K562 (cell line): ENCODE measurements around the gene WDR83. TPM values are rescaled to one million over a fixed set of nuclear protein-coding genes. Genes with fewer than 3 reads are reported as not detected.

Experiments
- ARID2 ChIP-seq: fragments of 450-650 bp; IDR thresholded peaks from 2 replicates; pipeline ENCODE4 v1.6.1; 2017; ENCODE audit warnings: antibody characterized with exemption, mild to moderate bottlenecking
- CBX2 ChIP-seq: fragments of 200-600 bp; sonication (generic); IDR thresholded peaks from one replicate; pipeline ENCODE4 v1.6.1; 2012; ENCODE audit warnings: mild to moderate bottlenecking, low read length, inconsistent platforms; ENCODE audit not compliant: insufficient read depth, poor library complexity, severe bottlenecking
- CBX3 ChIP-seq, 2 experiments: IDR thresholded peaks; 1 replicate in 1 of 2; 2 replicates in 1 of 2; pipeline ENCODE4 v1.6.1; 2012; ENCODE audit warnings: inconsistent platforms in 2 of 2, low read length in 2 of 2, borderline replicate concordance in 1 of 2, control low read depth in 1 of 2
- CCNT2 ChIP-seq: IDR thresholded peaks from 2 replicates; pipeline ENCODE4 v1.6.1; 2011; ENCODE audit warnings: borderline replicate concordance, low read depth, mild to moderate bottlenecking, moderate library complexity, mixed read lengths, low read length; ENCODE audit not compliant: insufficient read length; ENCODE audit errors: extremely low read depth
- GATAD2B ChIP-seq: fragments of 450-650 bp; IDR thresholded peaks from 2 replicates; pipeline ENCODE4 v1.6.1; 2017; ENCODE audit warnings: mild to moderate bottlenecking, borderline replicate concordance
- HDAC1 ChIP-seq, 2 experiments: fragments of 450-650 bp; IDR thresholded peaks; 2 replicates each; pipeline ENCODE4 v1.6.1; 2016 to 2017; ENCODE audit warnings: inconsistent platforms in 1 of 2, mild to moderate bottlenecking in 1 of 2, moderate library complexity in 1 of 2
- JUNB ChIP-seq: fragments of 450-650 bp; formaldehyde crosslinking; conservative IDR thresholded peaks from 2 replicates; pipeline ENCODE4 v1.4.0; 2020; ENCODE audit warnings: mild to moderate bottlenecking
- L3MBTL2 ChIP-seq: fragments of 450-650 bp; IDR thresholded peaks from 2 replicates; pipeline ENCODE4 v1.6.1; 2016; ENCODE audit warnings: mild to moderate bottlenecking, moderate library complexity
- MCM2 ChIP-seq: fragments of 450-650 bp; IDR thresholded peaks from 2 replicates; pipeline ENCODE4 v1.6.1; 2017; ENCODE audit warnings: low read depth, mild to moderate bottlenecking
- MCM5 ChIP-seq: fragments of 450-650 bp; IDR thresholded peaks from 2 replicates; pipeline ENCODE4 v1.6.1; 2016; ENCODE audit warnings: low read depth
- NFE2 ChIP-seq: IDR thresholded peaks from 2 replicates; pipeline ENCODE4 v1.6.1; 2014; ENCODE audit warnings: antibody characterized with exemption, low read depth
- NFIC ChIP-seq: fragments of 450-650 bp; IDR thresholded peaks from 2 replicates; pipeline ENCODE4 v1.6.1; 2017; ENCODE audit warnings: mild to moderate bottlenecking, inconsistent platforms
- PHF8 ChIP-seq: fragments of 200-600 bp; sonication (generic); IDR thresholded peaks from 2 replicates; pipeline ENCODE4 v1.6.1; 2012; ENCODE audit warnings: mixed run types, mild to moderate bottlenecking, inconsistent platforms, low read length, moderate library complexity, borderline replicate concordance
- PML ChIP-seq: IDR thresholded peaks from 2 replicates; pipeline ENCODE4 v1.6.1; 2012; ENCODE audit warnings: low read length, inconsistent platforms
- PTRF ChIP-seq: fragments of 450-650 bp; IDR thresholded peaks from 2 replicates; pipeline ENCODE4 v1.6.1; 2016; ENCODE audit warnings: mild to moderate bottlenecking, missing genetic modification characterization, missing compliant biosample characterization
- RHOXF2B ChIP-seq: fragments of 250-450 bp; sonication (Bioruptor Pico); conservative IDR thresholded peaks from 2 replicates; pipeline ENCODE4 v1.5.1; 2021
- SAFB ChIP-seq: fragments of 200-400 bp; formaldehyde crosslinking; IDR thresholded peaks from 2 replicates; pipeline ENCODE4 v1.6.1; 2017; ENCODE audit warnings: low read depth, low read length, borderline replicate concordance
- SMARCA5 ChIP-seq: fragments of 450-650 bp; IDR thresholded peaks from 2 replicates; pipeline ENCODE4 v1.6.1; 2016
- SNRNP70 ChIP-seq: fragments of 200-400 bp; formaldehyde crosslinking; optimal IDR thresholded peaks from 2 replicates; pipeline ENCODE3; 2017; ENCODE audit warnings: low read depth, low read length
- ZKSCAN8 ChIP-seq: fragments of 200-800 bp; sonication (Bioruptor generic); IDR thresholded peaks from 2 replicates; pipeline ENCODE4 v1.6.1; 2016; ENCODE audit warnings: missing genetic modification characterization, missing compliant biosample characterization
- ZNF212 ChIP-seq: fragments of 450-650 bp; formaldehyde crosslinking; IDR thresholded peaks from 2 replicates; pipeline ENCODE4 v1.4.0; 2020; ENCODE audit warnings: mild to moderate bottlenecking
- ZNF696 ChIP-seq: fragments of 250-450 bp; sonication (Bioruptor Pico); conservative IDR thresholded peaks from 2 replicates; pipeline ENCODE4 v1.4.0; 2020; ENCODE audit warnings: mild to moderate bottlenecking, moderate library complexity
- polyA plus RNA-seq, 8 experiments: library from polyadenylated mRNA; depleted of rRNA in 4 of 8; stranded (reverse) in 5 of 8; unstranded in 3 of 8; fragments of >200 nt; fragmentation: Nextera tagmentation in 2 of 8; fragmentation: Illumina TruSeq in 1 of 8; extraction: Ambion mirVana in 2 of 8; extraction: Trizol in 1 of 8; gene quantifications; 2 replicates each; pipeline versions ENCODE4 v1.2.1 to v1.2.3, GENCODE V29; 2011 to 2014; ENCODE audit warnings: inconsistent platforms in 1 of 8, missing spikeins in 1 of 8
- total RNA-seq, 7 experiments: library from RNA; depleted of rRNA in 6 of 7; stranded (reverse); fragments of >200 nt in 6 of 7; fragmentation: Illumina TruSeq in 2 of 7; extraction: Trizol in 2 of 7; gene quantifications; 2 replicates each; pipeline versions ENCODE4 v1.2.1 to v1.2.3, GENCODE V29; 2011 to 2021; ENCODE audit warnings: low replicate concordance in 1 of 7

WDR83 gene
- total and polyA plus RNA-seq, 9 of the 15 experiments (the other 6 are each of a cell fraction or from before 2014, with no cell fraction given), result 0.52 to 21.3 (median 4.2) TPM

- TF ChIP-seq ZNF696 (no peak), SMARCA5 (no peak), PTRF (tag) (no peak), ZKSCAN8 (CRISPR knock-in tag) (no peak), L3MBTL2 (peak; percentile 91), RHOXF2B (CRISPR knock-in tag) (no peak), MCM2 (no peak), NFE2 (0 out of 2 replicates have a peak, but pooled peaks have one; percentile 3), ARID2 (no peak), PML (0 out of 2 replicates have a peak, but pooled peaks have one; percentile 16), JUNB (CRISPR knock-in tag) (no peak), CBX2 (no peak), SNRNP70 (no peak), SAFB (no peak), CBX3 (IDR thresholded peaks at IDR 0.05; ENCODE audit: borderline replicate concordance in 1 of 2, low read length in 2 of 2) (peak in 1 of 2 experiments; percentile 24; a peak in 1 of 3 replicates), PHF8 (peak; percentile 57; the same call in 1 of the 2 replicates), GATAD2B (no peak), ZNF212 (CRISPR knock-in tag) (no peak), HDAC1 (IDR thresholded peaks at IDR 0.05) (peak in 1 of 2 experiments; percentile 95; a peak in 2 of 4 replicates), CCNT2 (no peak), MCM5 (no peak), NFIC (peak; percentile 91)
These were observed 57.2 kb downstream of the WDR83 start, which contains the start of gene TNPO2 (continued) for GRCh38 chr19:12723641-12724426.
